ENCODE data around the gene COL9A3. TPM values are rescaled to one million over a fixed set of nuclear protein-coding genes. Genes with fewer than 3 reads are reported as not detected.

Gene COL9A3
- polyA plus RNA-seq, 3 donors: 2.9 to 8.1 (median 5.1) TPM

Other genes with a start within 250 kb of the COL9A3 start
- 10 to 100 TPM in 2 of 3 donors, 1 to 10 TPM in 1; 6.8 to 45.9 (median 37.8) TPM for gene SLCO4A1, start 174.5 kb upstream of the COL9A3 start, polyA plus RNA-seq
- under 1 TPM in 2 of 3 donors, not detected in 1; 0.05 to 0.15 TPM for gene NTSR1, start 108.2 kb upstream of the COL9A3 start, polyA plus RNA-seq
- 1 to 10 TPM; 4.2 to 8.8 (median 5.7) TPM for gene MRGBP, start 20.6 kb upstream of the COL9A3 start, polyA plus RNA-seq
- 10 to 100 TPM; 27.3 to 41.6 (median 32.9) TPM for gene OGFR, start 12.2 kb upstream of the COL9A3 start, polyA plus RNA-seq
- 1 to 10 TPM; 2.2 to 8.4 (median 5.1) TPM for gene TCFL5, start 44.8 kb downstream of the COL9A3 start, polyA plus RNA-seq
- gene DIDO1, start 109.5 kb downstream of the COL9A3 start, polyA plus RNA-seq: 10 to 100 TPM; 12.3 to 27.6 (median 17.4) TPM
- gene GID8, start 121.1 kb downstream of the COL9A3 start, polyA plus RNA-seq: 10 to 100 TPM; 11.5 to 12.6 (median 12.5) TPM
- 1 to 10 TPM; 2.0 to 4.8 (median 3.7) TPM for gene SLC17A9, start 135.7 kb downstream of the COL9A3 start, polyA plus RNA-seq
- gene BHLHE23, start 189.9 kb downstream of the COL9A3 start, polyA plus RNA-seq: not detected

Measured in adipose tissue (tissue), 3 donors.